Adipose tissue (tissue), 3 donors: Measurements from ENCODE around the gene EEA1. TPM values are rescaled to one million over a fixed set of nuclear protein-coding genes. Genes with fewer than 3 reads are reported as not detected.
"Not testable (repeated sequence)": the region's sequence is repeated elsewhere in the genome, so short reads cannot be mapped to it uniquely, and the experiment has no call there.

ENCODE experiments used
- H3K27ac ChIP-seq: one replicate; pipeline ENCODE4 v1.5.1; 2013; ENCODE audit warnings: low read depth, low read length
- WGBS, 3 donors: extraction: QIAGEN DNeasy Blood & Tissue Kit; methylation state at CpG; one replicate each; pipeline ENCODE4 v1.1.7; 2013; 5-methylcytosine and 5-hydroxymethylcytosine counted together
- polyA plus RNA-seq, 3 donors: library from polyadenylated mRNA; stranded (reverse); fragments of 200-250 nt; gene quantifications; one replicate each; pipeline ENCODE4 v1.2.3, GENCODE V29; 2013
- donor health status: healthy with polysubstance abuse.
- donor health status: Bipolar disorder and iron deficiency.
- donor health status: healthy.

EEA1 gene
- polyA plus RNA-seq, 3 donors = 1.9 to 5.4 (median 5.1) TPM

- WGBS, 3 donors = 51 to 81% (median 52%) methylated on average over 1 of the region's 1 CpG
- H3K27ac ChIP-seq = no peak overlapping the region
These were observed 149.2 kb downstream of the EEA1 start for GRCh38 chr12:92779902-92780301.

DNA sequence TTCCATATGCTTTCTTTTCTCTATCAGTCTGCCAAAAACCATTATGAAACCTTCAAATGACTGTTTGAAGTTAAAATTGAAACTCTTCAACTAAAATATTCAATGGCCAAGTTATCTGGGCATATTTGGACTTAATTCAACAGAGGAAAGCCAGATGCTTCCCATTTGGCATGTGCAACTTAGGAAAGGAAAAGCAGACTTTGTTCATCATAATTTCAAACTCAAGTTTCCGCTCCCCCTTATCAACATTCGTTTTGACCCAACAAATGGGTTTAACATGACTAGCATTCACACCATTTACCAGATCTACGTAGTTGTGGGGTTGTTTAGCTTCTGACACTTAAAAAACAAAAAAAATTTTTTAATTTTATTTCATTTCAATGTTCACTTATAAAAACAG is 150.6 kb downstream of the EEA1 start:
- H3K27ac ChIP-seq = no peak overlapping the region
- 68 to 77% (median 70%) methylated on average over 3 of the region's 3 CpGs for WGBS, 3 donors

GRCh38 chr12:92775416-92775815 is 153.7 kb downstream of the EEA1 start:
- H3K27ac ChIP-seq = no peak overlapping the region

DNA sequence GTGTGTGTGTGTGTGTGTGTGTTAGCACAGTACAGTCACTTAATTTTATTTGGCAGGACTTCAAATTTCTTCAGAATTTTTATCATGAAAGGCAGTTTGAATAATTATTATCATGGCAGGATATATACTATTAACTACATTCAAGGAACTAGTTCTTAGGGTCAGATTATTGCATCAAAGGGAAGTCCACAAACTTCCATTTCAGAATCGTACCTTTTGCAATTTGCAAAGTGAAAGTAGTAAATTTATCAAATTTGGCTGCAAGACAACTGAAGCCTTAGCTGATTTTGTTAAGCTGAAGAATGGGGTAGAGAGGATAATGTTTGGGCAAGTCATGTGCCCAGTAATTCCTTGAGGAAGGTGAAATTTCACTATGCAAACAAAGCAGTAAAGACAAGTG is 158.1 kb downstream of the EEA1 start:
- 15 to 33% (median 16%) methylated on average over 1 of the region's 1 CpG for WGBS, 3 donors
- H3K27ac ChIP-seq = no peak overlapping the region

- H3K27ac ChIP-seq = no peak overlapping the region
- 41 to 83% (median 49%) methylated on average over 4 of the region's 4 CpGs for WGBS, 3 donors
These were observed 159.8 kb downstream of the EEA1 start for GRCh38 chr12:92769124-92769901.

DNA sequence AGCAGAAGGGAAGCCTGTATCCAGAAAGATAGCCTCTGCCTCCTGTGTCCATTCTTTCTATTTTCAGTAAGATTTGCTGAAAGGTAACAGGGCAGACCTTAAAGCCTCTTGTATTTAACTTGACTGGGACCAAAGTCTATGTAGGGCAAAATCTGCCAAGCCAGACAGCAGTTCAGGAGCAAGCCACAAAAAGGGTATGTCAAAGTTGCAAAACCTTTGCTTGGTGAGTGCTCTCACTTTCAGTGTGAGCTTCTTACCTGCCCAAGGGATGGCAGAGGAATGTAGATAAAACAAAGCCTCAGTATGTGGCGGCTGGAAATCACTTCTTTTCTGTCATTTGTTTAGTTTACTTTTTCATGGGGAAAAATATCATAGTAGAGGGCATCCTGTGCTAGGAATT is 163.2 kb downstream of the EEA1 start:
- H3K27ac ChIP-seq = no peak overlapping the region
- WGBS, 3 donors = 62 to 89% (median 88%) methylated on average over 1 of the region's 1 CpG

- H3K27ac ChIP-seq = no peak overlapping the region
- 69 to 86% (median 74%) methylated on average over 5 of the region's 5 CpGs for WGBS, 3 donors
These were observed 164.3 kb downstream of the EEA1 start for GRCh38 chr12:92764831-92765230.

DNA sequence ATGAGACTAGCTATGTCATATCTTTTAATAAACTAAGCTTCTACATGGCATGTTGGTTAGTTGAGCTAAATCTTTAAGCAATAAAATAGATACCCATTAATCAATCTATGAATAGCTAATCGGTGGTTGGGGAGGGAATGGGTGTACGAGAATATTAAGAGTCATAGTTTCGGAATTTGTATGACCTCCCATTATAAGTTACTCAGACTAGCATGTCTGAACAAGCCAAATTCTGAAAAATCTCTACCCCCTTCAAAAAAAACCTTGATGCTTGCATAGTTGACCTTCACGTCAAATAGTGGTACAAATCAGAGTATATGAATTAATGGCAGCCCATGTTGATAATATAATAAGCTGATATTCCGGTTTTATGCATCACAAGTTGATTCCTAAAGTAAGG is 166.3 kb downstream of the EEA1 start:
- 91 to 98% (median 92%) methylated on average over 5 of the region's 5 CpGs for WGBS, 3 donors
- no peak overlapping the region for H3K27ac ChIP-seq

DNA sequence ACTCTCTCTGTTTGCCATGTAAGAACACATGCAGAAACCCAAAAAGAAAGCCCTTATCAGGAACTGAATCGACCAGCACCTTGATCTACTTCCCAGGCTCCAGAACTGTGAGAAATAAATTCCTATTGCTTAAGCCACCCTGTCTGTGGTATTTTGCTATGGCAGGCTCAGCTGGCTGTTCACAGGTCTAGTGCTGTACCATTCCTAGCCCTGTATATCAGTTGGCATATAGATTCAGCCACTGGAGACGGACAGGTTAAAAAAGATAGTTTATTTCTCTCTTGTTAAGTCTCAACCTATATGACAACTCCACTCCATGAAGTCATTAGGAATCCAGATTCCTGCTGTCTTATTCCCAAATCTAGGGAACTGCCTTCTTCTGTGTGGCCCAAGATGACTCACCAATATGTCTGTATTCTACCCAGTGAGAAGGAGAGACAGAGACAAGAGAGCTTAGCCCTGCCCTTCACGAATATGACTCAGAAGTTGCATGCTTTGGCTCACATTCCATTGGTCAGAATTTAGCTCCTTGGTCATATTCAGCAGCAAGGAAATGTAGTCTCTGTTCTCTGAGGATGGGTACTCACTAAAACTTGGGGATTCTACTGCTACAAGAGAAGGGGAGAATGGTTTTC is 169.3 kb downstream of the EEA1 start:
- H3K27ac ChIP-seq = no peak overlapping the region
- WGBS, 3 donors = 65 to 85% (median 82%) methylated on average over 3 of the region's 3 CpGs

DNA sequence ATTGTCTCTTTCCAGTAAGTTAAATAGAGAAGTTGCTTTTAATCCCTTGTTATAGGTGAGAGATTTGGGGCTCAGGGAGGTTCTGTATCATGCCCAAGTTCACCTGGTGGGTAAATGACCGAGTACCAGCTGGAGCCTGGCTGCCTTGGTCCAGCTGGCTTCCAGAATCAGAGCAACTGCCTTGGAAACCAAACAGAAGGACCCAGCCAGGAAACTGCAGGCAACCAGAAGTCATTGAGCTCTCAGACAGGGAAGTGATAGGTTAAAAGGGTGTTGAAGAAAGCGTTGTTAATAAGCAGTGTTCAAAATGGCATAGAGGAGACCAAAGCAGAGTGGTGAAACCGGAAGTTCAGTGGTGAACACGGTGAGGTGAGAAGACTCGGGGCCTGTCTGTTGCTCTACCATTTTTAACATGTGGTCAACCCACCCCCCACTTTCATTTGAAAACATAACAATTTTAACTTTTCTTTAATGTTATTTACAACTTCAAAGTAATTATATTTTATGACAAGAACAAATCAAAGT is 171.4 kb downstream of the EEA1 start:
- WGBS, 3 donors = 68 to 77% (median 70%) methylated on average over 5 of the region's 5 CpGs
- H3K27ac ChIP-seq = no peak overlapping the region

DNA sequence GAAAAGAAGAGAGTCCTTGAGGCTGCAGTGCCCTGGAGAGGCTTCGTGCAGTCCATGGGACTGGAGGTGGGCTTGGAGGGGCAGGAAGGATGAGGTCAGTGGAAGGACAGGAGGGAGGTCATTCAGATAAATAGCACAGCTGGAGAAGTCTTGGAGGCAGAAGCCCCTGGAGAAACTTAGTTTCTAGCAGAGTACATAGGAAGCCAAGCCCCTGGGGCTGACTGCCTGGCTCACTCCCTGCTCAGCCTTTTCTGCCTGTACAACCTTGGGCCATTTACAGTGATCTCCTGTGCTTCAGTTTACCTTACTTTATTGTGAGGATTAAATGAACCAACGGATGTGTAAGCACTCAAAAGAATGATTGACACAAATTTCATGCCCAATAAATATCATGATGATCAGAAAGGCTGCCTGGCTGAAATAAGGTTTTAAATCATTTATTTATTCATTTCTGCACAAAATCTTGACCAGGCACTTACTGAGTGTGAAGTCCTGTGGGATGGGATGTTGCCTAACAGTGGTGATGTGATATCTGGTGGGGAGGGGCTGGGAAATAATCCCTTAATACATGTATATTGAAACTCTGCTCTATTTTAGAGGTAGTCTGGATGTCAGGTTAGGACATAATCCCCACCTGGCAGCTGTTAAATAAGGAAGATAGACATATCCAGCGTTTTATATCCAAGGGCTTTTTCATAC is 172.0 kb downstream of the EEA1 start:
- no peak overlapping the region for H3K27ac ChIP-seq
- WGBS, 3 donors = 61 to 75% (median 72%) methylated on average over 3 of the region's 3 CpGs

- 54 to 72% (median 61%) methylated on average over 10 of the region's 10 CpGs for WGBS, 3 donors
- no peak overlapping the region for H3K27ac ChIP-seq
These were observed 174.9 kb downstream of the EEA1 start for GRCh38 chr12:92753976-92754885.

- H3K27ac ChIP-seq = not testable (repeated sequence)
These were observed 179.4 kb downstream of the EEA1 start for GRCh38 chr12:92749691-92750090.

GRCh38 chr12:92747151-92747550 is 181.9 kb downstream of the EEA1 start:
- no peak overlapping the region for H3K27ac ChIP-seq
- WGBS, 3 donors = 66 to 80% (median 69%) methylated on average over 1 of the region's 1 CpG

DNA sequence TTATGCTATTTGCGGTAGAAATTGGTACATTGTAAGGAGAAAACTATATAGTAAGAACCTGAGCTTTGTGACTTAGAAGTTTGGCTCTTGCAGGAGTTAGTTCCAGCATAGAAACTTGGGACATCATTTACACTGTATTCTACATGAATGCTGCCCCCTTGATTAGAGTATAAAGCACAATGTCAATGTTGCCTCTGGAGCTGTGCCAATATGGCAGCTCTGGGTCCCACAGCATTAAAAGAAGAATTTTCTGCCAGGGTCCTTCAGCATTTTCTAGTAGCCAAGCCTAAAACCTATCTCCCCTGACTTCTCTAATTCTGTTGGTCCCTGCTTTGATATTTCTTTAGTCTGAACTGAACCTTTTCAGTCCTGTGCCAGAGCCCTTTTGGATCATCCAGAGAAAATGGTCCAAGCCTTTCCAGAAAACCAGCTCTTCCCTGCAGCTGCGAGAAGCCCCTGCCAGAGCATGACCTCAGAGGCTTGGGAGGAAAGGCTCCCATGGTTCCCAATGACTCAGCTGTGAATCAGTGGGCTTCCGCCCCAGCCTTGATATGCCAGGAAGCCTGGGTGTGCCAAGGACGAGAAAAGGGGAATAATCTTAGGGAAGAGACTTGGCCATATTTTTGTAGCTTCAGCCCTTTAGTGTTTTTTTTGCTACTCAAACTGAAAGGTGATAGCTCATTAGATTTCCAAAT is 183.1 kb downstream of the EEA1 start:
- 48 to 77% (median 50%) methylated on average over 4 of the region's 4 CpGs for WGBS, 3 donors
- H3K27ac ChIP-seq = no peak overlapping the region

DNA sequence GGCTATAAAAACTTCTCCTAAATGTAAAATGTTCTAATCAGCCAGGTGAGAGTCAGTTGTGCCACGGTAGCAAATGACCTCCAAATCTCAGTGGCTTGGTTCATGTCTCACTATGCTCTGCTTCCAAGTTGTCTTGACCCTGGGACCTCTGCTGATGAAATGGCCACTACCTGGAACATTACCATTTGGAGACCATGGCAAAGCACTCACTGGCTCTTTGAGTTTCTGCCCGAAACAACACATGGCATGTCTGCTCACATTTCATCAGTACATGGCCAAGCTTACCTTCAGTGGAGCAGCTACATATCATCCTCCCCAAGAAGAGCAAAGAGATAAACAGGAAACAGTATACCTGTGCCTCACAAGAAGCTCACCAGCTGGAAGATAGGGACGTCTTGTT is 186.1 kb downstream of the EEA1 start:
- 86 to 90% (median 86%) methylated on average over 3 of the region's 3 CpGs for WGBS, 3 donors

GRCh38 chr12:92740411-92740810 is 188.7 kb downstream of the EEA1 start:
- H3K27ac ChIP-seq = no peak overlapping the region

More for the DNA sequence above, 186.1 kb downstream of the EEA1 start:
- no peak overlapping the region for H3K27ac ChIP-seq

DNA sequence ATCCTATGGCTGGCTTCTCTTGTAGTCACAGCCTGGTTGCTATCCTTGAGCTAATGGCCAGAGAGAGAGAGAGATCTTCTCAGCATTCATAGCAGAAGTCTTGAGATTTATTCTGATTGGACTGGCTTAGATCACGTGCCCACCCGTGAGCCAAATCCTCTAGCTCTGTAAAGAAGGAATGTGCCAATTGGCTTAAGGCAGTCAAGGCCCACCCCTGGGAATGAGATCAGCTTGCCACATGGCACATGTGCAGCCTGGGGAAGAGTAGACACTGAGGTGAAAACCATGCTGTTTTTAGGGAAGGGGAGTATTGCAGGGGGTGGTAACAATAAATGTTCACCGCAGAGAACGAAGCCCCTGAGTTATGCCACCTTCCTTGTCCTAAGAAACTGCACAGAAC is 190.0 kb downstream of the EEA1 start:
- H3K27ac ChIP-seq = no peak overlapping the region
- 82 to 86% (median 83%) methylated on average over 4 of the region's 4 CpGs for WGBS, 3 donors
